Measurements from ENCODE around the gene DDX20. TPM values are rescaled to one million over a fixed set of nuclear protein-coding genes. Genes with fewer than 3 reads are reported as not detected.

Gene DDX20
- total and polyA plus RNA-seq, 2 donors (not counting 3 experiments of a cell fraction or from before 2014, with no cell fraction given): 4.1 to 15.9 TPM

GRCh38 chr1:111720977-111721786, 34.5 kb upstream of the DDX20 start:
- intact Hi-C loops (cut with micrococcal nuclease): loop anchor here (1.0 kb wide), 1 partner anchor 18 kb away; the partner anchor contains the start of gene INKA2
- CTCF ChIA-PET: interaction anchor here (0.7 to 1.3 kb wide), 6 partner anchors 9 to 41 kb away, joined by 3 to 5 read pairs (median 3); partner anchors contain the start of gene INKA2
- H3K4me1 ChIP-seq (ENCODE audit: control insufficient read depth, extremely low read depth, insufficient read depth, low read length): peaks cover 8% of the 10 kb centered on the region

More at GRCh38 chr1:111720977-111721786, 34.5 kb upstream of the DDX20 start:
- Histone ChIP-seq H3K4me3 (replicated peaks in 1 of 3; ENCODE audit: insufficient read depth in 1 of 3, low read depth in 1 of 3, low read length in 3 of 3) (no peak overlapping the region), H3K27ac (ENCODE audit: insufficient read depth, low read depth, low read length) (no peak overlapping the region), H3K9ac (replicated peaks; ENCODE audit: extremely low read depth, insufficient read depth, low read length) (no peak overlapping the region), H3K9me1 (replicated peaks; ENCODE audit: control insufficient read depth, extremely low read depth, insufficient read depth, low read length) (no peaks in the 10 kb centered on the region), H3K4me2 (ENCODE audit: insufficient read depth, low read length) (no peak overlapping the region), H3K27me3 (ENCODE audit: control insufficient read depth in 2 of 2, insufficient read depth in 2 of 2, low read length in 2 of 2) (no peaks in the 10 kb centered on the region), H3K79me2 (ENCODE audit: control insufficient read depth, insufficient read depth, low read length) (no peaks in the 10 kb centered on the region), H4K20me1 (replicated peaks; ENCODE audit: control insufficient read depth, extremely low read depth, insufficient read depth, low read length) (no peaks in the 10 kb centered on the region), H2AFZ (ENCODE audit: low read depth, low read length) (no peak overlapping the region), H3K36me3 (ENCODE audit: control insufficient read depth in 2 of 2, extremely low read depth in 1 of 2, insufficient read depth in 2 of 2, low read length in 2 of 2) (no peaks in the 10 kb centered on the region), H3K9me3 (replicated peaks; ENCODE audit: control insufficient read depth, insufficient read depth, low read length) (no peaks in the 10 kb centered on the region)
- no TSS peak for BruUV-seq (replicated peaks)
- FAIRE-seq (no peak), DNase-seq (ENCODE audit: low read depth, low spot score) (no peak)
- POLR2A ChIA-PET: interaction anchor here (1.6 kb wide), 1 partner anchor 12 kb away, joined by 3 read pairs; no protein-coding TSS in a partner anchor
- dilution Hi-C loops (cut with MboI; ENCODE audit: extremely low pct_ligation_motif_present, low sequenced_read_pairs): no loop called here
- TF ChIP-seq POLR2AphosphoS5 (IDR thresholded peaks at IDR 0.05; ENCODE audit: insufficient read depth, low read depth, low read length) (no peak), POLR2A (IDR thresholded peaks at IDR 0.05; ENCODE audit: low read depth, low read length) (no peak), GATA2 (IDR thresholded peaks at IDR 0.05; ENCODE audit: insufficient read depth, insufficient read length, low read depth, low read length) (no peak), EZH2 (IDR thresholded peaks at IDR 0.05; ENCODE audit: borderline replicate concordance, low read depth, low read length, severe bottlenecking) (no peak), MYC (IDR thresholded peaks at IDR 0.05; ENCODE audit: low read depth, low read length) (no peak), JUN (IDR thresholded peaks at IDR 0.05; ENCODE audit: borderline replicate concordance, insufficient read depth, insufficient read length, low read depth) (no peak), FOS (IDR thresholded peaks at IDR 0.05; ENCODE audit: borderline replicate concordance, insufficient read depth, low read length) (no peak)
- TF ChIP-seq, protein P1, sequence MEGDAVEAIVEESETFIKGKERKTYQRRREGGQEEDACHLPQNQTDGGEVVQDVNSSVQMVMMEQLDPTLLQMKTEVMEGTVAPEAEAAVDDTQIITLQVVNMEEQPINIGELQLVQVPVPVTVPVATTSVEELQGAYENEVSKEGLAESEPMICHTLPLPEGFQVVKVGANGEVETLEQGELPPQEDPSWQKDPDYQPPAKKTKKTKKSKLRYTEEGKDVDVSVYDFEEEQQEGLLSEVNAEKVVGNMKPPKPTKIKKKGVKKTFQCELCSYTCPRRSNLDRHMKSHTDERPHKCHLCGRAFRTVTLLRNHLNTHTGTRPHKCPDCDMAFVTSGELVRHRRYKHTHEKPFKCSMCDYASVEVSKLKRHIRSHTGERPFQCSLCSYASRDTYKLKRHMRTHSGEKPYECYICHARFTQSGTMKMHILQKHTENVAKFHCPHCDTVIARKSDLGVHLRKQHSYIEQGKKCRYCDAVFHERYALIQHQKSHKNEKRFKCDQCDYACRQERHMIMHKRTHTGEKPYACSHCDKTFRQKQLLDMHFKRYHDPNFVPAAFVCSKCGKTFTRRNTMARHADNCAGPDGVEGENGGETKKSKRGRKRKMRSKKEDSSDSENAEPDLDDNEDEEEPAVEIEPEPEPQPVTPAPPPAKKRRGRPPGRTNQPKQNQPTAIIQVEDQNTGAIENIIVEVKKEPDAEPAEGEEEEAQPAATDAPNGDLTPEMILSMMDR (IDR thresholded peaks at IDR 0.05; ENCODE audit: extremely low read depth in 1 of 2, insufficient read depth in 1 of 2, low read depth in 1 of 2, low read length in 2 of 2): no peak
- TF ChIP-seq, protein P2, sequence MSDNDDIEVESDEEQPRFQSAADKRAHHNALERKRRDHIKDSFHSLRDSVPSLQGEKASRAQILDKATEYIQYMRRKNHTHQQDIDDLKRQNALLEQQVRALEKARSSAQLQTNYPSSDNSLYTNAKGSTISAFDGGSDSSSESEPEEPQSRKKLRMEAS (IDR thresholded peaks at IDR 0.05; ENCODE audit: insufficient read depth, insufficient read length): no peak

All from endothelial cell of umbilical vein (primary cell).